GM08714 (cell line): ENCODE results near the gene PTP4A2.

Source experiments
- H3K4me3 ChIP-seq: fragments of 200-500 bp; sonication (Bioruptor generic); 2 replicates; pipeline ENCODE4 v1.5.1; 2014; ENCODE audit warnings: mild to moderate bottlenecking, low read length, inconsistent platforms
- ZNF274 ChIP-seq: IDR thresholded peaks from 2 replicates; pipeline ENCODE4 v1.6.1; 2012; ENCODE audit warnings: mild to moderate bottlenecking, low read depth, low read length

The PTP4A2 gene

DNA sequence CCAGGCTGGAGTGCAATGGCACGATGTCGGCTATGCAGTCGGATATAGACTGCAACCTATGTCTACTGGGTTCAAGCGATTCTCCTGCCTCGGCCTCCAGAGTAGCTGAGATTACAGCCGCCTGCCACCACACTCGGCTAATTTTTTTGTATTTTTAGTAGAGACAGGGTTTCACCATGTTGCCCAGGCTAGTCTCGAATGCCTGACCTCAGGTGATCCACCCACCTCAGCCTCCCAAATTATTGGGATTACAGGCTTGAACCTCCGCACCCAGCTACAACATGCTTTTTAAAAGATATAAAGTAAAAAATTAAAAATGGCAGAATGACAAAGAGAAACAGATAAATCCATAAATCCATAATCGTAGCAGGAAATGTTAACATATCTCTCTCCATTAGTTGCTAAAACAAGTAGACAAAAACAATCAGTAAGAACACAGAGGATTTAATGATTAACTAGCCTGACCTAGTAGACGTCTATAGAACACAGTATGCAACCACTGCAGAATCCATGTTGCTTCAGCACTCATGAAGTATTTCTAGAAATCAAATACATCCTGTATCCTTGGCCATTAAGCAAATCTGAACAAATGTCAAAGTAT is 62.4 kb downstream of the PTP4A2 start:
- H3K4me3 ChIP-seq = no peak overlapping the region
- no peak for TF ChIP-seq ZNF274

DNA sequence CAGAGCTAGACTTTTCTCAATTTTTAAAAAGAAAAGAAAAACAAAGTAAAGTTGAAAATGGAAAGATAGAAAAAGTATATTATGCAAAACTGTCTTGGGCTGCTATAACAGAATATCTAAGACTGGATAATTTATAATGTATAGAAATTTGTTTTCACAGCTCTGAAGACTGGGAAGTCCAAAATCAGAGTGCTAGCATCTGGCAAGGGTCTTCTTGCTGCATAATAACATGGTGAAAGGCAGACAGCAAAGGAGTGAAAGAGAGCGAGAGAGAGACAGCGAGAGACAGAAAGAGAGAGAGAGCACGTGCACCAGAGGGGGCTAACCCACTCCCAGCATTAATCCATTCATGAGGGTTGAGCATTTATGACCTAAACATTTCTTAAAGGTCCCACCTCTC is 63.2 kb downstream of the PTP4A2 start:
- TF ChIP-seq ZNF274 = no peak
- H3K4me3 ChIP-seq = no peak overlapping the region

DNA sequence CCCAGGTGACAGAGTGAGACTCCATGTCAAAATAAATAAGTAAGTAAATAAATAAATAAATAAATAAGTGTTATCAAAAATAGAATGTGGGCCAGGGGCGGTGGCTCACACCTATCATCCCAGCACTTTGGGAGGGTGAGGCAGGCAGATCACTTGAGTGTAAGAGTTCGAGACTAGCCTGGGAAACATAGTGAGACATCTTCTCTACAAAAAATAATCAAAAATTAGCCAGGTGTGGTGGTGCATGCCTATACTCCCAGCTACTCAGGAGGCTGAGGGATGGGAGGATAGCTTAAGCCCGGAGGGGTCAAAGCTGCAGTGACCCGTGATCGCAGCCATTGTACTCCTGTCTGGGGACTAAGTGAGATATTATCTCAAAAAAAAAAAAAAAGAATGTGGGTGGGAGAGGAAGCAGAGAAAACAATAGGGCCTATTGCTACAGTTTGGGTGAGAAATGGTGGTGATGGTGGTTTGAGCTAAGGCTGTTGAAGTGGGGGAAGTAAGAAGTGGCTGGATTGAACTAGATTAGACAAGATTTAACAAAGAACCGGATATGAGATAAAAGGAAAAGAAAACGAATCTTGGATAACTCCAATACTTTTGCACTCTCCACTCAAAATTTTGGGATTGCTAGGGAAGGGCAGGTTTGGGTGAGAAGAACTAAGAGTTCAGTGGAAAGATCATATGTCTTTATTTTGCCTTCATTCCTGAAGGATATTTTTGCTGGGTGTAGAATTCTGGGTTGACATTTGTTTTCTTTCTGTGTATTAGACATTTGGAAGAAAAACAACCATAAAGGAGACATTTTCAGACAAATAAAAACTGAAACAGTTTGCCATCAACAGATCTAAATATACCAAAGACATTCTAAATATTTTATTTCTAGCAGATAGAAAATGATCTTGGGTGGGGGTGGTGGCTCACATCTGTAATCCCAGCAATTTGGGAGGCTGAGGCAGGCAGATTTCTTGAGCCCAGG is 65.2 kb downstream of the PTP4A2 start:
- no peak for TF ChIP-seq ZNF274
- no peak overlapping the region for H3K4me3 ChIP-seq

DNA sequence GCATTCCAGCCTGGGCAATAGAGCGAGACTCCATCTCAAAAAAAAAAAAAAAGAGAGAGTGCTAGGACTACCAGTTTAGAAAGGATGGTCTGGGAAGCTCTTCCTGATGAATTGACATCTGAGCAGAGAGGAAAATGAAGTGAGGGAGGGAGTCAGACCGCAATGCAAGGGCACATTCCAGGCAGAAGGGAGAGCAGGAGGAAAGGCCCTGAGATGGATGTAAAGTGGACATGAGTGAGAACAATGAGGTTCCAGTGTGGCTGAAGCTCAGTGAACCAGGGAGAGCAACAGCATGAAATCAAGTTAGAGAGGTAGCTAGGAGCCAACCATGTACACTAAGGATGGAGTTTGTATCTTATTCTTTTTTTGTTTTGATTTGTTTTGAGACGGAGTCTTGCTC is 66.5 kb downstream of the PTP4A2 start:
- no peak for TF ChIP-seq ZNF274
- no peak overlapping the region for H3K4me3 ChIP-seq

DNA sequence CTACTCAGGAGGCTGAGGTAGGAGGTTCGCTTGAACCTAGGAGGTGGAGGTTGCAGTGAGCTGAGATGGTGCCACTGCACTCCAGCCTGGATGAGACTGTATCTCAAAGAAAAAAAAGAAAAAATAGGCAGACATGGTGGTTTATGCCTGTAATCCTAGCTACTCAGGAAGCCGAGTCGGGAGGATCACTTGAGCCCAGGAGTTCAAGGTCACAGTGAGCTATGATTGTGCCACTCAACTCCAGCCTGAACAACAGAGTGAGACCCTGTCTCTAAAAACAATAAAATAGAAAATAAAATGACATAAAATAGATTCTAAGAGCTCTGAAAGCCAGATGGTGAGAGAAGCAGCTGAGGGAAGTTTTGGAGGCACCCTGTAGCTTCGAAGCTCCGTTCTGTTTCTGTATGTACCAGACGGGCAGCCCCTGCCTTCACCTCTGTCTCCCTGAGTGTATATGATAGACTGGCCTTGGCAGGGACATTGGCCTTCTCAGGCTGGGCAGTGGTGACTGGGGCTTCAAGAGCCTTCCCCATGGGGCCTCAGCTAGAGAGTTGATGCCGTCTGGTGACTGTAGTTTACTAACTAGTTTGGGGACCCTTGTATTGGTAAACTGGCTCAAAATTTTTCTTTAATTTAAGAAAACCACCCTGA is 68.0 kb downstream of the PTP4A2 start:
- H3K4me3 ChIP-seq = no peak overlapping the region
- TF ChIP-seq ZNF274 = no peak

DNA sequence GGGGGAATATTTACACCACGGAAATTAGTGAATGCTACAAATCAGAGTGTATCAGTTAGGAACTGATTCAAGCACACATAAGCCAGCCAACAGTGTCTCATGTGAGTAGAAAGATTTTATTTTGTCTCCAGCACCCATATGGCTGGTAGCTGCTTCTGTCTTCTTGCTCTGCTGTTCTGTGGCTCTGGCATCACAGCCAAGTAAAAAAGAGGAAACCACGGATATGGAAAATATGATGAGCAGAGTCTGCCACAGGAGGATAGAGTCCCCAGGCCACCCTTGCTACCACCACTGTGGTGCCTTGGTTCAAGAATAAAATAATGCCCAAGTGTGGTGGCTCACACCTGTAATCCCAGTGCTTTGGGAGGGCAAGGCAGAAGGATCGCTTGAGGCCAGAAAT is 68.7 kb downstream of the PTP4A2 start:
- no peak overlapping the region for H3K4me3 ChIP-seq
- no peak for TF ChIP-seq ZNF274

DNA sequence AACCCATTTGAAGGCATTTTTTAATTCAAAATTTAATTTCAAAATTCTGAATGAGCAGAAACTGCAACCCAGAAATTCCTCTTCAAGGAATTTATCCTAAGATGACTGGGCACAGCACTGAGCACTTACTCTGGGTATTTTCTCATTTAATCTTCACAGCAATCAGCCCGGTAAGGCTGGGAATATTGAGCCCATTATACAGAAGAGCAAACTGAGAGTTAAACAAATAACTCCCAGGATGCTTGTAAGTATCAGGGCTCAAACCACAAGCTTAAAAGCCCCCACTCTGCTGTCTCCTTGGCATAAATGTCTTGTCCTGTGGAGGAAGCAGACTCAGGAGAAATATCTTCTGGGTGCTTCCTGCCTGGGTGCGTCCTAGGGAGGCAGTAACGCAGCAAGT is 69.3 kb downstream of the PTP4A2 start:
- no peak for TF ChIP-seq ZNF274

DNA sequence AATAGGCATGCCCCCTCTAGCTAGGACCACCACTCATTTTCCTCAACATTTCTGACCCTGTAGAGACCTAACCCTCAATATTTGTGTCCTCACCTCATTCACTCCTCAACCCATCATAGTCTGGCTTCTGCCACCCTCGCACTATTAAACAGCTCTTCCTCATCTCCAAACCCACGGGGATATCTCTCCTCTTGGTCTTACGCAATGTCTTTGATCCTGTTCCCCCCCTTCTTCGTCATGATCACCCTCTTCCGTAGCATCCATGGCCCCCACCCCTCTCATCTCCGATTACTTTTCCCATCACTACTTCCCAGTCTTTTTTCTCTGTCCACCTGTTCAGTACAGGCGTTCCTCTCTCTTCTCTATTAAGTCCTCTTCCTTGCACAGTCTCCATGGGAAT is 70.6 kb downstream of the PTP4A2 start:
- no peak for TF ChIP-seq ZNF274
- no peak overlapping the region for H3K4me3 ChIP-seq

More for the DNA sequence above, 69.3 kb downstream of the PTP4A2 start:
- no peak overlapping the region for H3K4me3 ChIP-seq

DNA sequence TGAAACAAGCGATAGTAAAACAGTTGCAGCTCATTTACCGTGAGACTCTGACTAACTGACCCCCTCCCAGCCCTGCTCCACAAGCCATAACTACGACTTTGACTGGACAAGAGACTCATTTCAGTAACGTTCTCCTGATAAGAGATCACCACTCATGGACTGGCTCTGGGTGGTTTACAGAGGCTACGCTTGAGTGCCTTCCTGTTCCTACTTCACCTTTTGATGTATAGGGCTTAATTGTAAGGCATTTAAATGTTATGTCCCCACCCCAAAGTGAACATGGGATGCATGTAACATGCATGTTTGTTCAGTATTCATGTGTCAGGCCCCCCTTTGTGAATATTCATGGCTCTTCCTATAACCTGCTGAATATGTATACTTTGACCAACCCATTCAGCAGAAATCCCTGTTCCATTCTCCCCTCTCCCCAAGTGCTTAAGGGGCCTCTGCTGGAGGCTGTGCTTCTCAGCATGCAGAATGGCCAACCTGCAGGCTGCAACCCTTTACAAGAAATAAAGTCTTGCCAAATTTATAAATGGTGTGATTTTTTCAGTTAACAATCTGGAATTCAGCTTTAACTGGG is 71.6 kb downstream of the PTP4A2 start:
- no peak overlapping the region for H3K4me3 ChIP-seq

DNA sequence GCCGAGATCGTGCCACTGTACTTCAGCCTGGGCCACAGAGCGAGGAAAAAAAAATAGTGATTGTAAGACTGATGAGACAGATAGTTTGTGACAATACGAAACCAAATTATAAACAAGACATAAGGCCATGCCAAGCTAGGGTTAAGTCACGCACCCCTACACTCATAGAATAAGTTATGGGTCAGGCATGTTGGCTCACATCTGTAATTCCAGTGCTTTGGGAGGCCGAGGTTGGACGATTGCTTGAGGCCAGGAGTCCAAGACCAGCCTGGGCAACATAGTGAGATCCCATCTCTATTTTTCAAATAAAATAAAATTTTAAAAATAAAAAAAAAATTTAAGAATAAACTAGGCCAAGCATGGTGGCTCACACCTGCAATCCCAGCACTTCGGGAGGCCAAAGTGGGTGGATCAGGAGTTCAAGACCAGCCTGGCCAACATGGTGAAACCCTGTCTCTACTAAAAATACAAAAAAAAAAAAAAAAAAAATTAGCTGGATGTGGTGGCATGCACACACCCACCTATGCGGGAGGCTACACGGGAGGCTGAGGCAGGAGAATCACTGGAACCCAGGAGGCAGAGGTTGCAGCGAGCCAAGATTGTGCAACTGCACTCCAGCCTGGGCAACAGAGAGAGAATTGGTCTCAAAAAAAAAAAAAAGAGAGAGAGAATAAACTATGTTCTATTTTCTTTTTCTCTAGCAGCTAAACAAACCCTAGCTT is 72.3 kb downstream of the PTP4A2 start:
- H3K4me3 ChIP-seq = no peak overlapping the region
- no peak for TF ChIP-seq ZNF274

More for the DNA sequence above, 71.6 kb downstream of the PTP4A2 start:
- no peak for TF ChIP-seq ZNF274

DNA sequence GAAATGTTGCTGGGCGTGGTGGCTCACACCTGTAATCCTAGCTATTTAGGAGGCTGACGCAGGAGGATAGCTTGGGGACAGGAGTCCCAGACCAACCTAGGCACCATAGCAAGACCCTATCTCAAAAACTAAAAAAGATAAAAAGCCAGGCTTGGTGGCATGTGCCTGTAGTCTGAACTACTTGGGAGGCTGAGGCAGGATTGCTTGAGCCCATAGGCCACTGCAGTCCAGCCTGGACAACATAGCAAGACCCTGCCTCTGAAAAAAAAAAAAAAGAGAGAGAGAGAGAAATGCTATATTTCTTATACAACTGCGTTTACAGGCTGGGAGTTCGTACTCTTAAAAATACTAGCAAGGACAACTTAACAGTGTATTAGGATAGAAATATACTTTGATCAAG is 76.1 kb downstream of the PTP4A2 start:
- TF ChIP-seq ZNF274 = no peak
- H3K4me3 ChIP-seq = no peak overlapping the region

DNA sequence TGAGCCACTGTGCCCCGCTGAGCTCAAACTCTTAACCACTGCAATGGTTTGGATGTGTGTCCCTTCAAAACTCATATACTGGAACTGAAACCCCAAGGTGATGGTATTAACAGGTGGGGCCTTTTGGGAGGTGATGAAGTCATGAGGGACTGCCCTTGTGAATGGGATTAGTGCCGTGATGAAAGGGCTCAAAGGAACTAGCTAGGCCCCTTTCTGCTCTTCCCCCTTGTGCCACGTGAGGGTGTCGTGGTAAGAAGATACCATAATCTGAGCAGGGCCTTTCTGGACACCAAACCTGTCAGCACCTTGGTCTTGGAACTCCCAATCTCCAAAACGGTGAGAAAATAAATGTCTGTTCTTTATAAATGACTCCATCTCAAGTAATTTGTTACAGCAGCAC is 76.8 kb downstream of the PTP4A2 start:
- no peak for TF ChIP-seq ZNF274
- no peak overlapping the region for H3K4me3 ChIP-seq

DNA sequence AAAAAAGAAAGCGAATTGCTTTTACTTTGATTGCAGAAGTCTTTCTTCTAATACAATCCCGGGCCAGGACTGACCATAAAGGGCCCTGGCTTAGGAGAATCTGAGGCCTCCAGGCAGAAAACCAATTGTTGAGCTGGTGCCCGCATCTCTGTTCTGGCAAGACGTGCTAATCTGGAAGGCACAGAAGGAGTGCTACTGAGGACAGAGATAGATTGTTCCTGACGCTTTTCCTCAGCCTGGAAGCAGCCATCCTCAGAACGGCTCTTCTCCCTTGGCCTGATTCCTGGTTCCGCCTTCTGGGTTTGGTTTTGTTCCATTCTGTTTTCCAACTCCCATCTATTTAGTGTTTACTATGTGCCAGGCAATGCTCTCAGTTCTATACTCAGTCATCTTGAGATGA is 77.6 kb downstream of the PTP4A2 start:
- no peak for TF ChIP-seq ZNF274
- no peak overlapping the region for H3K4me3 ChIP-seq

DNA sequence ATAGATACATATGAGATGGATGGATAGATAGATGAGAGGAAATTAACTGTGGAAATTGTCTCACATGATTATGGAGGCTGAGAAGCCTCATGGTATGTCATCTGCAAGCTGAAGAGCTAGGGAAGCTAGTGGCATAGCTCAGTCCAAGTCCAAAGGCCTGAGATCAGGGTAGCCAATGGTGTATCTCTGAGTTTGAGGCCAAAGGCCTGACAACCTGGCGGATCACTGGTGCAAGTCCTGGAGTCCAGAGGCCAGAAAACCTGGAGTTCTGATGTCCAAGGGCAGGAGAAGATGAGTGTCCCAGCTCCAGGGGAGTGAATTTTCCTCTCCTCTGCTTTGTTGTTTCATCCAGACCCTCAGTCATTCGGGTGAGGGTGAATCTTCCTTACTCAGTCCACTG is 78.4 kb downstream of the PTP4A2 start:
- no peak for TF ChIP-seq ZNF274
- no peak overlapping the region for H3K4me3 ChIP-seq
